Measurements from ENCODE around the gene LIN28B.

The LIN28B gene

DNA sequence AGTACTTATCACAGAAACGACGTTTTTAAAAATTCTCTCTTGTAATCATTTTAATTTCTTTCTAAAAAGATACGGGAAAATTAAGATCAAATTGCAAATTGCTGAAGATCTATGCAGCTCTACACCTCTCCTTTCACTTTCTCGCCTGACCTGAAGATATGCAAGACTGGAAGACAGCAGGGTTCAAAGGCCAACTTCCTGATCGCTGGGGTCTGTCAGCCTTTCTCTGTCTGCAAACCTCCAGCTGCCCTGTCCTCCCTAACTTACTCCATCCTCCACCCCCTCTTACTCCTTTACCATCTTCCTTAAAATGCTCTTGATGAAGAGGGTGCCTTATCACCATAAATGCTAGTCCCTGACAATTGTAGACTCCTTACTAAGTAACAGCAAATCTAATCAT, 159.2 kb downstream of the LIN28B start:
- Histone ChIP-seq H3K27me3 (ENCODE audit: insufficient read depth, poor library complexity, severe bottlenecking) (peaks cover 3% of the 10 kb centered on the region), H3K27ac (replicated peaks) (no peak overlapping the region), H3K4me3 (replicated peaks; ENCODE audit: insufficient read depth, low read length) (no peak overlapping the region)
- TF ChIP-seq, protein P1, sequence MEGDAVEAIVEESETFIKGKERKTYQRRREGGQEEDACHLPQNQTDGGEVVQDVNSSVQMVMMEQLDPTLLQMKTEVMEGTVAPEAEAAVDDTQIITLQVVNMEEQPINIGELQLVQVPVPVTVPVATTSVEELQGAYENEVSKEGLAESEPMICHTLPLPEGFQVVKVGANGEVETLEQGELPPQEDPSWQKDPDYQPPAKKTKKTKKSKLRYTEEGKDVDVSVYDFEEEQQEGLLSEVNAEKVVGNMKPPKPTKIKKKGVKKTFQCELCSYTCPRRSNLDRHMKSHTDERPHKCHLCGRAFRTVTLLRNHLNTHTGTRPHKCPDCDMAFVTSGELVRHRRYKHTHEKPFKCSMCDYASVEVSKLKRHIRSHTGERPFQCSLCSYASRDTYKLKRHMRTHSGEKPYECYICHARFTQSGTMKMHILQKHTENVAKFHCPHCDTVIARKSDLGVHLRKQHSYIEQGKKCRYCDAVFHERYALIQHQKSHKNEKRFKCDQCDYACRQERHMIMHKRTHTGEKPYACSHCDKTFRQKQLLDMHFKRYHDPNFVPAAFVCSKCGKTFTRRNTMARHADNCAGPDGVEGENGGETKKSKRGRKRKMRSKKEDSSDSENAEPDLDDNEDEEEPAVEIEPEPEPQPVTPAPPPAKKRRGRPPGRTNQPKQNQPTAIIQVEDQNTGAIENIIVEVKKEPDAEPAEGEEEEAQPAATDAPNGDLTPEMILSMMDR (IDR thresholded peaks at IDR 0.05; ENCODE audit: insufficient read depth, low read length): no peak
- TF ChIP-seq POLR2AphosphoS5 (IDR thresholded peaks at IDR 0.05; ENCODE audit: low read depth) (no peak), SPI1 (IDR thresholded peaks at IDR 0.05; ENCODE audit: borderline replicate concordance, low read depth) (no peak), GABPA (IDR thresholded peaks at IDR 0.05; ENCODE audit: low read depth) (no peak)
- TF ChIP-seq, protein P2, sequence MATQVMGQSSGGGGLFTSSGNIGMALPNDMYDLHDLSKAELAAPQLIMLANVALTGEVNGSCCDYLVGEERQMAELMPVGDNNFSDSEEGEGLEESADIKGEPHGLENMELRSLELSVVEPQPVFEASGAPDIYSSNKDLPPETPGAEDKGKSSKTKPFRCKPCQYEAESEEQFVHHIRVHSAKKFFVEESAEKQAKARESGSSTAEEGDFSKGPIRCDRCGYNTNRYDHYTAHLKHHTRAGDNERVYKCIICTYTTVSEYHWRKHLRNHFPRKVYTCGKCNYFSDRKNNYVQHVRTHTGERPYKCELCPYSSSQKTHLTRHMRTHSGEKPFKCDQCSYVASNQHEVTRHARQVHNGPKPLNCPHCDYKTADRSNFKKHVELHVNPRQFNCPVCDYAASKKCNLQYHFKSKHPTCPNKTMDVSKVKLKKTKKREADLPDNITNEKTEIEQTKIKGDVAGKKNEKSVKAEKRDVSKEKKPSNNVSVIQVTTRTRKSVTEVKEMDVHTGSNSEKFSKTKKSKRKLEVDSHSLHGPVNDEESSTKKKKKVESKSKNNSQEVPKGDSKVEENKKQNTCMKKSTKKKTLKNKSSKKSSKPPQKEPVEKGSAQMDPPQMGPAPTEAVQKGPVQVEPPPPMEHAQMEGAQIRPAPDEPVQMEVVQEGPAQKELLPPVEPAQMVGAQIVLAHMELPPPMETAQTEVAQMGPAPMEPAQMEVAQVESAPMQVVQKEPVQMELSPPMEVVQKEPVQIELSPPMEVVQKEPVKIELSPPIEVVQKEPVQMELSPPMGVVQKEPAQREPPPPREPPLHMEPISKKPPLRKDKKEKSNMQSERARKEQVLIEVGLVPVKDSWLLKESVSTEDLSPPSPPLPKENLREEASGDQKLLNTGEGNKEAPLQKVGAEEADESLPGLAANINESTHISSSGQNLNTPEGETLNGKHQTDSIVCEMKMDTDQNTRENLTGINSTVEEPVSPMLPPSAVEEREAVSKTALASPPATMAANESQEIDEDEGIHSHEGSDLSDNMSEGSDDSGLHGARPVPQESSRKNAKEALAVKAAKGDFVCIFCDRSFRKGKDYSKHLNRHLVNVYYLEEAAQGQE (IDR thresholded peaks at IDR 0.05; ENCODE audit: insufficient replicate concordance, low read depth): no peak
- no peak for DNase-seq (ENCODE audit: low read depth in 1 of 2, low spot score in 1 of 2)

DNA sequence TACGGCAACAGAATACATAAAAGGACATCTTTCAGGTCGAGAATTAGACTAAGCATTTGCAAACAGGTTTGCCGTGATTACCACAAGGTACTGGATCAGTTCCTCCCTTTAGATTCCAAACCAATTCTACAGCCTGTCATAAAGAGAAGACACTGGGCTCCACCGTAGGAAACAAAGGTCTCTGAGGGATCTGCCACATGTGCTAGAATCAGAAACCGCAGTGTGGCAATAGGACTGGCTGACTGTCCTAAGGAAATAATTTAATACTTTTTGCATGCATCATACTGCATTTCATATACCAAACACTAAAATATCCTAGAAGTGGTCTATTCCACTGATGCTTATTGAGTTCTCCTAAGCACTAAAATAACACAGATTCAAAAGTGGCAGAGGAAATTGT, 163.7 kb downstream of the LIN28B start:
- H3K4me3 ChIP-seq (replicated peaks; ENCODE audit: insufficient read depth, low read length): no peak overlapping the region
- H3K27ac ChIP-seq (replicated peaks): no peak overlapping the region
- TF ChIP-seq SPI1 (IDR thresholded peaks at IDR 0.05; ENCODE audit: borderline replicate concordance, low read depth): no peak
- TF ChIP-seq GABPA (IDR thresholded peaks at IDR 0.05; ENCODE audit: low read depth): no peak
- TF ChIP-seq, protein P2 (IDR thresholded peaks at IDR 0.05; ENCODE audit: insufficient replicate concordance, low read depth): no peak
- TF ChIP-seq, protein P1 (IDR thresholded peaks at IDR 0.05; ENCODE audit: insufficient read depth, low read length): no peak
- no peak for TF ChIP-seq POLR2AphosphoS5 (IDR thresholded peaks at IDR 0.05; ENCODE audit: low read depth)
- DNase-seq (ENCODE audit: low read depth in 1 of 2, low spot score in 1 of 2): no peak
- no peaks in the 10 kb centered on the region for H3K27me3 ChIP-seq (ENCODE audit: insufficient read depth, poor library complexity, severe bottlenecking)

DNA sequence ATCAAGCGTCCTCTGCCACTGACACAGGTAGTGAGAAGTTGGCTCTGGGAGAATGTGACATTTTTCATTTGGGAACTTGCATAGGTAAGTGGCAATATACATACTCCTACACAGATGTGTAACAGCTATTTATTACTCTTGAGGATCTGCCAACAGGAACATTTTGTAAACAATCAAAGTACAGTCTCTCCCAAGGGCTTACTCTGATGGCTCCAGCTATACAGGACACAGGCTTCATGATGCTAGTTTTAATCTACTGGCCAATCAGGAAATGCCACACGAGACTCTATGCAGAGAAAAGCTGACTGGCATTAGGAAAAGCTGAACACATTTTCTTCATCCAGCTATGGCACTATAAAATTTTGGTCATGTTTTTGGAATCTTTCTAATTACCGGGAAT, 165.1 kb downstream of the LIN28B start:
- H3K27ac ChIP-seq (replicated peaks): no peak overlapping the region
- TF ChIP-seq POLR2AphosphoS5 (IDR thresholded peaks at IDR 0.05; ENCODE audit: low read depth) (no peak), GABPA (IDR thresholded peaks at IDR 0.05; ENCODE audit: low read depth) (no peak), SPI1 (IDR thresholded peaks at IDR 0.05; ENCODE audit: borderline replicate concordance, low read depth) (no peak)
- TF ChIP-seq, protein P1 (IDR thresholded peaks at IDR 0.05; ENCODE audit: insufficient read depth, low read length): no peak
- TF ChIP-seq, protein P2 (IDR thresholded peaks at IDR 0.05; ENCODE audit: insufficient replicate concordance, low read depth): no peak
- no peak overlapping the region for H3K4me3 ChIP-seq (replicated peaks; ENCODE audit: insufficient read depth, low read length)
- DNase-seq (ENCODE audit: low read depth in 1 of 2, low spot score in 1 of 2): no peak
- H3K27me3 ChIP-seq (ENCODE audit: insufficient read depth, poor library complexity, severe bottlenecking): no peaks in the 10 kb centered on the region
